HG03280 (cell line): Measurements from ENCODE around the gene SPTBN5.

ENCODE experiments used
- ATAC-seq: cut with Tn5 transposase; IDR thresholded peaks from one replicate; pipeline ENCODE4 v1.9.1; 2021; ENCODE audit warnings: mild to moderate bottlenecking, moderate library complexity; ENCODE audit not compliant: unreplicated experiment

Gene SPTBN5

GRCh38 chr15:41893422-41894250 lies at the start of gene SPTBN5:
Gene SPTBN5, minus strand, starts transcription at chr15:41894053. Its CDS starts 556 bp downstream, at chr15:41893497.
- ATAC-seq = no peak

GRCh38 chr15:41942886-41943285 lies 49.0 kb upstream of the SPTBN5 start:
- ATAC-seq = no peak

GRCh38 chr15:41941644-41942415 lies 48.0 kb upstream of the SPTBN5 start:
- no peak for ATAC-seq

- ATAC-seq = no peak
Observed at GRCh38 chr15:41940441-41940857, 46.6 kb upstream of the SPTBN5 start.

- no peak for ATAC-seq
Observed at GRCh38 chr15:41939986-41940385, 46.1 kb upstream of the SPTBN5 start.

GRCh38 chr15:41937568-41937923 lies 43.7 kb upstream of the SPTBN5 start:
- ATAC-seq = no peak

GRCh38 chr15:41936649-41937567 lies 43.1 kb upstream of the SPTBN5 start:
- no peak for ATAC-seq

GRCh38 chr15:41936155-41936554 lies 42.3 kb upstream of the SPTBN5 start:
- no peak for ATAC-seq

GRCh38 chr15:41935566-41936020 lies 41.7 kb upstream of the SPTBN5 start:
- no peak for ATAC-seq

GRCh38 chr15:41934843-41935242 lies 41.0 kb upstream of the SPTBN5 start:
- ATAC-seq = no peak

GRCh38 chr15:41933771-41934170 lies 39.9 kb upstream of the SPTBN5 start:
- no peak for ATAC-seq

- no peak for ATAC-seq
Observed at GRCh38 chr15:41933326-41933725, 39.5 kb upstream of the SPTBN5 start.

- ATAC-seq = no peak
Observed at GRCh38 chr15:41932511-41933289, 38.8 kb upstream of the SPTBN5 start.

- no peak for ATAC-seq
Observed at GRCh38 chr15:41932101-41932500, 38.2 kb upstream of the SPTBN5 start.

- no peak for ATAC-seq
Observed at GRCh38 chr15:41930867-41931222, 37.0 kb upstream of the SPTBN5 start.

GRCh38 chr15:41930221-41930866 lies 36.5 kb upstream of the SPTBN5 start:
- no peak for ATAC-seq

GRCh38 chr15:41928637-41929620 lies 35.1 kb upstream of the SPTBN5 start:
- ATAC-seq = peak; percentile 50

- no peak for ATAC-seq
Observed at GRCh38 chr15:41928100-41928499, 34.2 kb upstream of the SPTBN5 start.

- ATAC-seq = no peak
Observed at GRCh38 chr15:41927536-41927935, 33.7 kb upstream of the SPTBN5 start.
